Measurements from ENCODE around the gene SCO2.

SCO2 gene

DNA sequence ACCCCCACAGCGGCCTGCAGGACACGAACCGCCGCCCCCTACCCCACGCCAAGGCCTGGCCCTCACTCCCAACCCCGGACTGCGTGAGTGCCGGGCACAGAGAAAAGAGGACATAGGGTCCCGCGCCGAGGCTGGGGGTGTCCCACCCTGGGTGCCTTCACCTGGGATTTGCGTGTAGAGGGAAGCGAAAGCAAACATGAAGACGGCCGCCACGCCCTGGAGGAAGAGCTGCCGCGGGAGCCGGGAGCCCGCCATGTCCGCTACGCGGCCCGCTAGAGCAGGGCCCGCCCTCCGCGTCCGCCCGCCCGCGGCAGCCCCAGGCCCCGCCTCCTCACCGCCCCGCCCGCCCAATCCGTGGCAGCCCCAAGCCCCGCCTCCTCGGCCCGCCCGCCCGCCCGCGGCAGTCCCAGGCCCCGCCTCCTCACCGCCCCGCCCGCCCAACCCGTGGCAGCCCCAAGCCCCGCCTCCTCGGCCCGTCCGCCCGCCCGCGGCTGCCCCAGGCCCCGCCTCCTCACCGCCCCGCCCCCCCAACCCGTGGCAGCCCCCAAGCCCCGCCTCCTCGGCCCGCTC is 17.9 kb downstream of the SCO2 start, which contains the start of gene LMF2:
Gene LMF2 (minus strand): TSS at position 282 of the 570 bp plus-strand sequence. CDS start 27 bp downstream, at position 255.
- peak; percentile 99 for DNase-seq (ENCODE audit: low spot score)
- TF ChIP-seq, protein P1, sequence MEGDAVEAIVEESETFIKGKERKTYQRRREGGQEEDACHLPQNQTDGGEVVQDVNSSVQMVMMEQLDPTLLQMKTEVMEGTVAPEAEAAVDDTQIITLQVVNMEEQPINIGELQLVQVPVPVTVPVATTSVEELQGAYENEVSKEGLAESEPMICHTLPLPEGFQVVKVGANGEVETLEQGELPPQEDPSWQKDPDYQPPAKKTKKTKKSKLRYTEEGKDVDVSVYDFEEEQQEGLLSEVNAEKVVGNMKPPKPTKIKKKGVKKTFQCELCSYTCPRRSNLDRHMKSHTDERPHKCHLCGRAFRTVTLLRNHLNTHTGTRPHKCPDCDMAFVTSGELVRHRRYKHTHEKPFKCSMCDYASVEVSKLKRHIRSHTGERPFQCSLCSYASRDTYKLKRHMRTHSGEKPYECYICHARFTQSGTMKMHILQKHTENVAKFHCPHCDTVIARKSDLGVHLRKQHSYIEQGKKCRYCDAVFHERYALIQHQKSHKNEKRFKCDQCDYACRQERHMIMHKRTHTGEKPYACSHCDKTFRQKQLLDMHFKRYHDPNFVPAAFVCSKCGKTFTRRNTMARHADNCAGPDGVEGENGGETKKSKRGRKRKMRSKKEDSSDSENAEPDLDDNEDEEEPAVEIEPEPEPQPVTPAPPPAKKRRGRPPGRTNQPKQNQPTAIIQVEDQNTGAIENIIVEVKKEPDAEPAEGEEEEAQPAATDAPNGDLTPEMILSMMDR (IDR thresholded peaks at IDR 0.05; ENCODE audit: extremely low read depth, insufficient read depth, missing control alignments): no peak
- in situ Hi-C loops (cut with MboI; ENCODE audit: low pct_unique_long_range_greater_than_20kb, low sequenced_read_pairs, unreplicated experiment): no loop called here

DNA sequence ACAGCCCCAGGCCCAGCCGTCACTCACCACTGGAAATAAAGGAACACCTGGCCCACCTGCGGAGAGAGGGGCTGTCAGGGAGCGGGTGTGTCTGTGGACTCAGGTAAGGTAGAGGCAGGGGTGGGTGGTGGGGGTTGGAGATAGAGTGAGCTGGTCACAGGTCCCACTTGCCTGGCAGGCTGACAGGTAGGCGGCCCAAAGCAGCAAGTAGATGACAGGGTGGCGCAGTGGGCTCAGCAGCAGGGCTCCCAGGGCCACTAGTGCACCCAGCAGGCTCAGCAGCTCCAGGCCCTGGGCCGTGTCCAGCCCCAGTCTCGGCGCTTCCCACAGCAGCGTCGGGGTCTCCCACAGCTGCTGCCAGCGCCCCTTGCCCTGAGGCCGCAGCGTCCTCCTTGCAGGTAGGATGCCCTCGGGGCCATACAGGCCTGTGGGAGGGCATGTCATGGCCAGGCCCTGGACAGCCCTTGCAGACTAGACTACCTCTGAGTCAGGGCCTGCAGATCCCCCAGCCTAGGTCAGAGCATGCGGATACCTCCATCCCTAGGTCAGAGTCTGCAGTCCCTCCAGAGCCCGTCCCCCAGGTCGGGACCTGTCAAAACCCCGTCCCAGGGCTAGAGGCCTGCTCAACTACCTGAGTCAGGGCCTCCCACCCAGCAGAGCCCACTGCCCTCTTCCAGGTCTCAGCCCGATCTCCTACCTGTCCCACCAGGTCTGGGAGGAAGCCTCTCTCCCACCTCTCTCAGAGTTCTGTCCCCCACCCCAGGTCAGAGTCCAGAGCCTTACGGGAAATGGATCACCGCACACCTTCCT is 18.6 kb downstream of the SCO2 start:
- DNase-seq (ENCODE audit: low spot score): no peak
- in situ Hi-C loops (cut with MboI; ENCODE audit: low pct_unique_long_range_greater_than_20kb, low sequenced_read_pairs, unreplicated experiment): no loop called here
- TF ChIP-seq, protein P1 (IDR thresholded peaks at IDR 0.05; ENCODE audit: extremely low read depth, insufficient read depth, missing control alignments): no peak

DNA sequence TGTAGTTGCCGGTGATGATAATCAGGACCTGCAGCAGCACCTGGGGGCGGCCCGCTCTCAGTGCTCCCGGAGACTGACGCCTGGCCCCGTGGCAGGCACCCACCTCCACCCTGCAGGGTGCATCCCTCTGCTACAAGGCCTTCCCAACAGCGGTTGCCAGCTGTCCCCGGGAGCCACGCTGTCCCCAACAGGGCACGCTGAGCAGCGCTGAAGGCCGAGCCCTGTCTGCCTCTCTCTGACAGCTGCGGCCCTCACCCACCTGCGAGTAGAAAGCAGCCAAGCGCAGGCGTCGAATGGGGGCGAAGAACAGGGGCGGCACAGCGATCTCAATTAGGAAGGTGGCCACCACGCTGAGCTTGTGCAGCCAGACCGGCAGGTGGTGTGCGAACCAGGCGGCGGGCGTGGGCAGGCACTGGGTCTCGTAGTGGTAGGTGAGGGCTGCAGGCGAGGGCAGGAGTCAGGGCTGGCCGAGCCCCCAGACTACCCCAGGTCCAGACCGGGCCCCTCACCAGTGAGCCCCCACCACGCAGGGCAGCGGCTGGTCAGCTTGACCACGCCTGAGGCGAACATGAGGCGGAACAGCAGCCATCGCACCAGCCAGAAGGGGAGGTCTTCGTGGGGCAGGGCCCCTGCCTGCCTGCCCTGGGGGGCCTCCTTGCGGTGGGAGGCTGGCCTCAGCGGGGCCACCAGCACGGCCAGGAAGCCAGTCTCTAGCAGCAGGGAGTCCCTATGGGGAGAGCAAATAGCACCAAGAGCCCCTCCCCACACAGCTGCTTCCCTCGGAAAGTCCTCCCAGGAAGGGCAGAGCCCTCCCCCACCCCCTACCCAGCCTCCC is 19.4 kb downstream of the SCO2 start:
- in situ Hi-C loops (cut with MboI; ENCODE audit: low pct_unique_long_range_greater_than_20kb, low sequenced_read_pairs, unreplicated experiment): no loop called here
- DNase-seq (ENCODE audit: low spot score): no peak

DNA sequence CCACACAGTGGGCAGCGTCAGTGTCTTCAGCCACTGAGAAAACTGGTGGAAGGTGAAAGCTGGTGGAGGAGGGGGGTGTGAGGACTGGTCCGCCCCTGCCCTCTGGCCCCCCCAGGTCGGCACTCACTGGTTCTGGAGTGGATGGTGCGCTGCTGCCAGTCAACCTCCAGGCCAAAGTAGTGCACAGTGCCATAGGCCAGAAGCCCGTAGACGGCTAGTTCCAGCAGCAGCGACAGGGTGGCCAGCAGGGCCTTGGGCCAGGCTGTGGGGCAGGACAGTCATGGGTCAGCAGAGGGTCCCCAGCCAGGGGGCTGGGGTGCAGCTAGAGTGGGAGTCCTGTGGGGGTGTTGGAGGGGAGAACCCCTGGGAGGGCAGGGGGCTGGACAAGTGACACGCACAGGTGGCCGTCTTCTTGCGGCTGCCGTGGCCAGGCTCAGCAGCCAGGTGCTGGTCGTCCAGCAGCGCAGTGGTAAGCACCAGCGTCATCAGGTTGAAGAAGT is 20.1 kb downstream of the SCO2 start:
- no peak for DNase-seq (ENCODE audit: low spot score)
- in situ Hi-C loops (cut with MboI; ENCODE audit: low pct_unique_long_range_greater_than_20kb, low sequenced_read_pairs, unreplicated experiment): no loop called here

More for the DNA sequence above, 19.4 kb downstream of the SCO2 start:
- TF ChIP-seq, protein P1 (IDR thresholded peaks at IDR 0.05; ENCODE audit: extremely low read depth, insufficient read depth, missing control alignments): no peak

DNA sequence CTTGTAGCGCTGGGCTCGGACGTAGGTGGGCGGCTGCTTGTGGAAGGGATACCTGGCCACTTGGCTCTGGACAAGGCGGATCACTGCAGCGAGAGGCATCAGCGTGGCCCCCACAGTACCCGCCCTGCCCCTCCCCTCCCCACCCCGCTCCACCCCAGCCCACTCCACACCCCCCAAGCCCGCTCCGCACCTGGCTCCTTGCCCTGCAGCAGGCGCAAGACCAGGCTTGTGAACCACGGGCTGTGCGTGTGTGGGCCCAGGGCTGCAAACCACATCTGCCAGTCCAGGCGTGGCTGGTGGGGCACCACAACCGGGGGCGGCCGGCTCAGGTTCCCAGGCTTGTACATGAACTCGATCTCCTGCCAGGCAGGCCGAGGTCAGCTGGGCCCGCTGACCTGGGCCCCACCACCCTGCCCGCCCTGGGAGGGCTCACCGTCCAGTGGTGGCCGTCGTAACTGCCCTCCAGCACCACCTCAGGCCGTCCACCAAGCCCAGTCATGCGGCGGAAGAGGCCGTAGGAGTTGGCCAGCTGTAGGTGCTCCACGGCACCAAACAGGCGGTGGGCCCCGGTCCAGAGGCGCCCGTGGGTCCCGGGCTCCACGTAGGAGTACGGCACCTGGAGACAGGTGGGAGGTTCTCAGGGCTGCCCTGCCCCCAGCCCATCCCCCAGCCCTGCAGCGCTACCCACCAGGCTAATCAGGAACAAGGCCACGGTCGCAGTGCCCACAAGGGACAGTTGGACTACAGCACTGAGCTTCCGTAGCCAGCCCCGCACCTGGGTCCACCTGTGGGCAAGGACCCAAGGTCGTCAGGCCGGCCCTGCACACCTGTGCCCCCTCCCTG is 20.8 kb downstream of the SCO2 start:
- in situ Hi-C loops (cut with MboI; ENCODE audit: low pct_unique_long_range_greater_than_20kb, low sequenced_read_pairs, unreplicated experiment): no loop called here
- TF ChIP-seq, protein P1 (IDR thresholded peaks at IDR 0.05; ENCODE audit: extremely low read depth, insufficient read depth, missing control alignments): no peak
- no peak for DNase-seq (ENCODE audit: low spot score)

More for the DNA sequence above, 20.1 kb downstream of the SCO2 start:
- TF ChIP-seq, protein P1 (IDR thresholded peaks at IDR 0.05; ENCODE audit: extremely low read depth, insufficient read depth, missing control alignments): no peak

Data from GM13977 (cell line).